ENCODE data around the gene CLDN10. TPM values are rescaled to one million over a fixed set of nuclear protein-coding genes. Genes with fewer than 3 reads are reported as not detected.

Gene CLDN10
- total RNA-seq, 1 experiment from 2014 or later: 10.5 TPM

DNA sequence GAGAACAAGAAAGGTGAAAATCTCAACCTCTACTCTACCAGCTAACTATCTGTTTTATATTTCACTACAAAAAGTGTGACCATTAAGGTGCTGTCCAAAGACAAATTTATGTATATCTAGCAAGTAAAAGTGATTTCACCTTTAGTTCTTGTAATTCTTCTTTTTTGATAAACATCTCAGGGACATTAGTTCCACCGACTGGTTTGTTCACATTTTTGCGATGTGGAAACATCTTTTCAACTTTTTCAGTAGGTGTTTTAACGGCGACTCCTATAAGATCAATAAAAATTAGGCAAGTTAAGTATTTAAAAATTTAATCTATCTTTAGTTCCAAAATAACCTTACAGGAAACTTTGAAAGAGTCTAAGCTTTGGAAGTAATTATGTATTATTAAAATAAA, 33.3 kb downstream of the CLDN10 start:
- no peaks in the 10 kb centered on the region for H3K9me3 ChIP-seq (ENCODE audit: control insufficient read depth, insufficient read depth, low read depth, low read length)
- DNase-seq (ENCODE audit: low read depth, low spot score): no peak
- TF ChIP-seq, protein P1, sequence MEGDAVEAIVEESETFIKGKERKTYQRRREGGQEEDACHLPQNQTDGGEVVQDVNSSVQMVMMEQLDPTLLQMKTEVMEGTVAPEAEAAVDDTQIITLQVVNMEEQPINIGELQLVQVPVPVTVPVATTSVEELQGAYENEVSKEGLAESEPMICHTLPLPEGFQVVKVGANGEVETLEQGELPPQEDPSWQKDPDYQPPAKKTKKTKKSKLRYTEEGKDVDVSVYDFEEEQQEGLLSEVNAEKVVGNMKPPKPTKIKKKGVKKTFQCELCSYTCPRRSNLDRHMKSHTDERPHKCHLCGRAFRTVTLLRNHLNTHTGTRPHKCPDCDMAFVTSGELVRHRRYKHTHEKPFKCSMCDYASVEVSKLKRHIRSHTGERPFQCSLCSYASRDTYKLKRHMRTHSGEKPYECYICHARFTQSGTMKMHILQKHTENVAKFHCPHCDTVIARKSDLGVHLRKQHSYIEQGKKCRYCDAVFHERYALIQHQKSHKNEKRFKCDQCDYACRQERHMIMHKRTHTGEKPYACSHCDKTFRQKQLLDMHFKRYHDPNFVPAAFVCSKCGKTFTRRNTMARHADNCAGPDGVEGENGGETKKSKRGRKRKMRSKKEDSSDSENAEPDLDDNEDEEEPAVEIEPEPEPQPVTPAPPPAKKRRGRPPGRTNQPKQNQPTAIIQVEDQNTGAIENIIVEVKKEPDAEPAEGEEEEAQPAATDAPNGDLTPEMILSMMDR (IDR thresholded peaks at IDR 0.05): no peak
- TF ChIP-seq POLR2AphosphoS5 (IDR thresholded peaks at IDR 0.05; ENCODE audit: low read depth, low read length) (no peak), SIN3A (IDR thresholded peaks at IDR 0.05; ENCODE audit: borderline replicate concordance, insufficient read depth, low read depth, low read length) (no peak)
- TF ChIP-seq, protein P2, sequence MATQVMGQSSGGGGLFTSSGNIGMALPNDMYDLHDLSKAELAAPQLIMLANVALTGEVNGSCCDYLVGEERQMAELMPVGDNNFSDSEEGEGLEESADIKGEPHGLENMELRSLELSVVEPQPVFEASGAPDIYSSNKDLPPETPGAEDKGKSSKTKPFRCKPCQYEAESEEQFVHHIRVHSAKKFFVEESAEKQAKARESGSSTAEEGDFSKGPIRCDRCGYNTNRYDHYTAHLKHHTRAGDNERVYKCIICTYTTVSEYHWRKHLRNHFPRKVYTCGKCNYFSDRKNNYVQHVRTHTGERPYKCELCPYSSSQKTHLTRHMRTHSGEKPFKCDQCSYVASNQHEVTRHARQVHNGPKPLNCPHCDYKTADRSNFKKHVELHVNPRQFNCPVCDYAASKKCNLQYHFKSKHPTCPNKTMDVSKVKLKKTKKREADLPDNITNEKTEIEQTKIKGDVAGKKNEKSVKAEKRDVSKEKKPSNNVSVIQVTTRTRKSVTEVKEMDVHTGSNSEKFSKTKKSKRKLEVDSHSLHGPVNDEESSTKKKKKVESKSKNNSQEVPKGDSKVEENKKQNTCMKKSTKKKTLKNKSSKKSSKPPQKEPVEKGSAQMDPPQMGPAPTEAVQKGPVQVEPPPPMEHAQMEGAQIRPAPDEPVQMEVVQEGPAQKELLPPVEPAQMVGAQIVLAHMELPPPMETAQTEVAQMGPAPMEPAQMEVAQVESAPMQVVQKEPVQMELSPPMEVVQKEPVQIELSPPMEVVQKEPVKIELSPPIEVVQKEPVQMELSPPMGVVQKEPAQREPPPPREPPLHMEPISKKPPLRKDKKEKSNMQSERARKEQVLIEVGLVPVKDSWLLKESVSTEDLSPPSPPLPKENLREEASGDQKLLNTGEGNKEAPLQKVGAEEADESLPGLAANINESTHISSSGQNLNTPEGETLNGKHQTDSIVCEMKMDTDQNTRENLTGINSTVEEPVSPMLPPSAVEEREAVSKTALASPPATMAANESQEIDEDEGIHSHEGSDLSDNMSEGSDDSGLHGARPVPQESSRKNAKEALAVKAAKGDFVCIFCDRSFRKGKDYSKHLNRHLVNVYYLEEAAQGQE (IDR thresholded peaks at IDR 0.05; ENCODE audit: insufficient read depth in 1 of 2, low read depth in 2 of 2, low read length in 1 of 2): no peak
- BruUV-seq (replicated peaks): no TSS peak
- H3K4me1 ChIP-seq (ENCODE audit: control insufficient read depth, insufficient read depth, low read length): no peaks in the 10 kb centered on the region
- in situ Hi-C loops (cut with HindIII; ENCODE audit: low pct_unique_long_range_greater_than_20kb, low sequenced_read_pairs) (no loop called here), intact Hi-C loops (cut with micrococcal nuclease; ENCODE audit: unreplicated experiment) (no loop called here)
- no peak overlapping the region for H3K27ac ChIP-seq (ENCODE audit: low read length)
- POLR2A ChIA-PET: no interaction called here
- CTCF ChIA-PET: no interaction called here
- H3K36me3 ChIP-seq (ENCODE audit: control insufficient read depth, insufficient read depth, low read length): peaks cover 8% of the 10 kb centered on the region; the same call in 1 of the 2 replicates
- no peaks in the 10 kb centered on the region for H3K27me3 ChIP-seq (ENCODE audit: control insufficient read depth, insufficient read depth, low read length)
- ATAC-seq: no peak
- no peak overlapping the region for H3K4me3 ChIP-seq (ENCODE audit: low read depth in 2 of 2, low read length in 2 of 2)

DNA sequence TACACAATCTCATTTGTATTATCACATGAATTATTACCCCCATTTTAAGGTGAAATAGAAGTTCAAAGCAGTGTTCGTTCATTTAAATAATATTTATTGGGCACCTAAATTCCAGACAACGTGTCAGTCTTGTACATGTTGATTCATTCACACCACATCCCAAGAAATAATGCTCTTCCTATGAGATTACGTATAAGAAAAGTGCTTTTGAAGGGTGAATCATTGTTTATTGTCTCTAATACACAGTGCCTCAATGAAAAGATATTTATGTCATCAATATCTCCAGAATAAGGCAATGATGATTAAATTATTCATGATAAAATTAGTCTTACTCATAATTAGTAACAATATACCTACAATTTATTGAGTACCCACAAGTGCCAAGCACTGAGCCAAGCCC, 35.6 kb downstream of the CLDN10 start:
- Histone ChIP-seq H3K27ac (ENCODE audit: low read length) (no peak overlapping the region), H3K9me3 (ENCODE audit: control insufficient read depth, insufficient read depth, low read depth, low read length) (no peaks in the 10 kb centered on the region), H3K36me3 (ENCODE audit: control insufficient read depth, insufficient read depth, low read length) (peaks cover 2% of the 10 kb centered on the region; the same call in 1 of the 2 replicates), H3K27me3 (ENCODE audit: control insufficient read depth, insufficient read depth, low read length) (no peaks in the 10 kb centered on the region), H3K4me3 (ENCODE audit: low read depth in 2 of 2, low read length in 2 of 2) (no peak overlapping the region), H3K4me1 (ENCODE audit: control insufficient read depth, insufficient read depth, low read length) (no peaks in the 10 kb centered on the region)
- BruUV-seq (replicated peaks): no TSS peak
- no peak for DNase-seq (ENCODE audit: low read depth, low spot score)
- in situ Hi-C loops (cut with HindIII; ENCODE audit: low pct_unique_long_range_greater_than_20kb, low sequenced_read_pairs): no loop called here
- no peak for TF ChIP-seq SIN3A (IDR thresholded peaks at IDR 0.05; ENCODE audit: borderline replicate concordance, insufficient read depth, low read depth, low read length)
- TF ChIP-seq, protein P1 (IDR thresholded peaks at IDR 0.05): no peak
- no peak for TF ChIP-seq TCF7L2 (IDR thresholded peaks at IDR 0.05; ENCODE audit: low read depth, low read length)
- TF ChIP-seq POLR2AphosphoS5 (IDR thresholded peaks at IDR 0.05; ENCODE audit: low read depth, low read length): no peak
- TF ChIP-seq, protein P2 (IDR thresholded peaks at IDR 0.05; ENCODE audit: insufficient read depth in 1 of 2, low read depth in 2 of 2, low read length in 1 of 2): no peak
- ChIA-PET CTCF (no interaction called here), POLR2A (no interaction called here)
- ATAC-seq: no peak
- intact Hi-C loops (cut with micrococcal nuclease; ENCODE audit: unreplicated experiment): no loop called here
